ENCODE results near the gene PTGIS. TPM values are rescaled to one million over a fixed set of nuclear protein-coding genes. Genes with fewer than 3 reads are reported as not detected.

PTGIS gene
- total and polyA plus RNA-seq, 2 donors (not counting 3 experiments of a cell fraction or from before 2014, with no cell fraction given): 6.2 to 11.8 TPM

DNA sequence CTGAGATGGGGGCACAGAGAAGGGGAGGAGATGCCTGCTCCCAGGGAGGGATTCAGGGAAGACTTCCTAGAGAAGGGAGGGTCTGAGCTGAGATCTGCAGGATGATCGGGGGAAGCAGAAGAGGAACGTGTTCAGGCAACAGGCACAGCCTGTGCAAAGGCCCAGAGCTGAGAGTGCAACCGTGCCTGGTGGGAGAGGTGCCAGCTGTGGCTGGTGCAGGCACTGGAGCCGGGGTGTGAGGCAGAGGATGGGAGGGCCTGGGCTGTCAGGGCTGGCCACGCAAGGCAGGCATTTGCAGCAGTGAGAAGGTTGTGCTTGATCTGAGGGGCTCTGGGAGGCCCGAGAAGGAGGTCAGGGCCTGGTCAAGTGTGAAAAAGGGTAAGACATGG is 27.7 kb downstream of the PTGIS start:
- H3K36me3 ChIP-seq (ENCODE audit: control insufficient read depth in 2 of 2, extremely low read depth in 1 of 2, insufficient read depth in 2 of 2, low read length in 2 of 2): peaks cover 0 to 4% of the 10 kb centered on the region in 2 experiments

More for the DNA sequence above, 27.7 kb downstream of the PTGIS start:
- H3K9me1 ChIP-seq (replicated peaks; ENCODE audit: control insufficient read depth, extremely low read depth, insufficient read depth, low read length): no peaks in the 10 kb centered on the region
- POLR2A ChIA-PET: no interaction called here
- dilution Hi-C loops (cut with MboI; ENCODE audit: extremely low pct_ligation_motif_present, low sequenced_read_pairs) (no loop called here), intact Hi-C loops (cut with micrococcal nuclease) (loop anchor here (2.0 to 5.0 kb wide), 2 partner anchors 307 to 389 kb away; no protein-coding TSS in a partner anchor)
- no peak overlapping the region for H3K4me2 ChIP-seq (ENCODE audit: insufficient read depth, low read length)
- no peaks in the 10 kb centered on the region for H3K9me3 ChIP-seq (replicated peaks; ENCODE audit: control insufficient read depth, insufficient read depth, low read length)
- no peaks in the 10 kb centered on the region for H4K20me1 ChIP-seq (replicated peaks; ENCODE audit: control insufficient read depth, extremely low read depth, insufficient read depth, low read length)
- H3K4me3 ChIP-seq (replicated peaks in 1 of 3; ENCODE audit: insufficient read depth in 1 of 3, low read depth in 1 of 3, low read length in 3 of 3): no peak overlapping the region
- H3K9ac ChIP-seq (replicated peaks; ENCODE audit: extremely low read depth, insufficient read depth, low read length): no peak overlapping the region
- CTCF ChIA-PET: interaction anchor here (0.8 to 12.5 kb wide), 8 partner anchors 17 to 349 kb away, joined by 3 to 962 read pairs (median 13); no protein-coding TSS in a partner anchor
- no peaks in the 10 kb centered on the region for H3K27me3 ChIP-seq (ENCODE audit: control insufficient read depth in 2 of 2, insufficient read depth in 2 of 2, low read length in 2 of 2)
- FAIRE-seq: no peak
- no TSS peak for BruUV-seq (replicated peaks)
- DNase-seq (ENCODE audit: low read depth, low spot score): no peak
- no peak overlapping the region for H3K27ac ChIP-seq (ENCODE audit: insufficient read depth, low read depth, low read length)
- H3K4me1 ChIP-seq (ENCODE audit: control insufficient read depth, extremely low read depth, insufficient read depth, low read length): no peaks in the 10 kb centered on the region
- no peak for TF ChIP-seq GATA2 (IDR thresholded peaks at IDR 0.05; ENCODE audit: insufficient read depth, insufficient read length, low read depth, low read length)
- TF ChIP-seq, protein P1, sequence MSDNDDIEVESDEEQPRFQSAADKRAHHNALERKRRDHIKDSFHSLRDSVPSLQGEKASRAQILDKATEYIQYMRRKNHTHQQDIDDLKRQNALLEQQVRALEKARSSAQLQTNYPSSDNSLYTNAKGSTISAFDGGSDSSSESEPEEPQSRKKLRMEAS (IDR thresholded peaks at IDR 0.05; ENCODE audit: insufficient read depth, insufficient read length): no peak
- TF ChIP-seq EZH2 (IDR thresholded peaks at IDR 0.05; ENCODE audit: borderline replicate concordance, low read depth, low read length, severe bottlenecking): no peak
- no peak for TF ChIP-seq POLR2A (IDR thresholded peaks at IDR 0.05; ENCODE audit: low read depth, low read length)
- no peak for TF ChIP-seq MYC (IDR thresholded peaks at IDR 0.05; ENCODE audit: low read depth, low read length)
- TF ChIP-seq JUN (IDR thresholded peaks at IDR 0.05; ENCODE audit: borderline replicate concordance, insufficient read depth, insufficient read length, low read depth): no peak
- TF ChIP-seq FOS (IDR thresholded peaks at IDR 0.05; ENCODE audit: borderline replicate concordance, insufficient read depth, low read length): no peak
- TF ChIP-seq, protein P2, sequence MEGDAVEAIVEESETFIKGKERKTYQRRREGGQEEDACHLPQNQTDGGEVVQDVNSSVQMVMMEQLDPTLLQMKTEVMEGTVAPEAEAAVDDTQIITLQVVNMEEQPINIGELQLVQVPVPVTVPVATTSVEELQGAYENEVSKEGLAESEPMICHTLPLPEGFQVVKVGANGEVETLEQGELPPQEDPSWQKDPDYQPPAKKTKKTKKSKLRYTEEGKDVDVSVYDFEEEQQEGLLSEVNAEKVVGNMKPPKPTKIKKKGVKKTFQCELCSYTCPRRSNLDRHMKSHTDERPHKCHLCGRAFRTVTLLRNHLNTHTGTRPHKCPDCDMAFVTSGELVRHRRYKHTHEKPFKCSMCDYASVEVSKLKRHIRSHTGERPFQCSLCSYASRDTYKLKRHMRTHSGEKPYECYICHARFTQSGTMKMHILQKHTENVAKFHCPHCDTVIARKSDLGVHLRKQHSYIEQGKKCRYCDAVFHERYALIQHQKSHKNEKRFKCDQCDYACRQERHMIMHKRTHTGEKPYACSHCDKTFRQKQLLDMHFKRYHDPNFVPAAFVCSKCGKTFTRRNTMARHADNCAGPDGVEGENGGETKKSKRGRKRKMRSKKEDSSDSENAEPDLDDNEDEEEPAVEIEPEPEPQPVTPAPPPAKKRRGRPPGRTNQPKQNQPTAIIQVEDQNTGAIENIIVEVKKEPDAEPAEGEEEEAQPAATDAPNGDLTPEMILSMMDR (IDR thresholded peaks at IDR 0.05; ENCODE audit: extremely low read depth in 1 of 2, insufficient read depth in 1 of 2, low read depth in 1 of 2, low read length in 2 of 2): no peak
- no peak for TF ChIP-seq POLR2AphosphoS5 (IDR thresholded peaks at IDR 0.05; ENCODE audit: insufficient read depth, low read depth, low read length)
- H3K79me2 ChIP-seq (ENCODE audit: control insufficient read depth, insufficient read depth, low read length): no peaks in the 10 kb centered on the region
- H2AFZ ChIP-seq (ENCODE audit: low read depth, low read length): no peak overlapping the region
